Measurements from ENCODE around the gene MAST3. TPM values are rescaled to one million over a fixed set of nuclear protein-coding genes. Genes with fewer than 3 reads are reported as not detected.

The MAST3 gene
- total RNA-seq, 1 donor from 2014 or later: 13.4 TPM

DNA sequence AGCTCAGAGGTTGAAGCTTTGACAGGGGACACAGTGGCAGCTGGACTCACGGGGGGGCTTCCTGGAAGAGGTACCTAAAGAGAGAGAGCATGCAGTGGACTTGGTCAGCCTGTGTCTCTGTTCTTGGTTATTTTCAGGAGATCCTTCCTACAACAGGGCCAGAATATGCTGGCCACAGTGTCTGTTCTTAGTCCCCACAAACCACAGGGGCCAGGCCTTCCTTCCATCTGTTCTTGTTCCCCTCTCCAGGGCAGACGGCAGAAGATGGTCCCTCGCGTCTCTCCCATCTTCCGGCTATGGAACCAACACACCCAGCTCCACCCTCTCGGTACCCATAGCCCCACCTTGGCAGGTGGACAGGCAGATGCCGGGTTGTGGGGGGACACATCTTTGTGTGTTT lies 24.8 kb downstream of the MAST3 start:
- TF ChIP-seq, protein P1, sequence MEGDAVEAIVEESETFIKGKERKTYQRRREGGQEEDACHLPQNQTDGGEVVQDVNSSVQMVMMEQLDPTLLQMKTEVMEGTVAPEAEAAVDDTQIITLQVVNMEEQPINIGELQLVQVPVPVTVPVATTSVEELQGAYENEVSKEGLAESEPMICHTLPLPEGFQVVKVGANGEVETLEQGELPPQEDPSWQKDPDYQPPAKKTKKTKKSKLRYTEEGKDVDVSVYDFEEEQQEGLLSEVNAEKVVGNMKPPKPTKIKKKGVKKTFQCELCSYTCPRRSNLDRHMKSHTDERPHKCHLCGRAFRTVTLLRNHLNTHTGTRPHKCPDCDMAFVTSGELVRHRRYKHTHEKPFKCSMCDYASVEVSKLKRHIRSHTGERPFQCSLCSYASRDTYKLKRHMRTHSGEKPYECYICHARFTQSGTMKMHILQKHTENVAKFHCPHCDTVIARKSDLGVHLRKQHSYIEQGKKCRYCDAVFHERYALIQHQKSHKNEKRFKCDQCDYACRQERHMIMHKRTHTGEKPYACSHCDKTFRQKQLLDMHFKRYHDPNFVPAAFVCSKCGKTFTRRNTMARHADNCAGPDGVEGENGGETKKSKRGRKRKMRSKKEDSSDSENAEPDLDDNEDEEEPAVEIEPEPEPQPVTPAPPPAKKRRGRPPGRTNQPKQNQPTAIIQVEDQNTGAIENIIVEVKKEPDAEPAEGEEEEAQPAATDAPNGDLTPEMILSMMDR (conservative IDR thresholded peaks at IDR 0.05): no peak
- H3K27me3 Mint-ChIP-seq (ENCODE audit: low read depth): no peaks in the 10 kb centered on the region
- no peak for DNase-seq (ENCODE audit: low read depth, low spot score)
- no peaks in the 10 kb centered on the region for H3K9me3 Mint-ChIP-seq
- H3K36me3 Mint-ChIP-seq (ENCODE audit: low read depth): no peaks in the 10 kb centered on the region
- no peak overlapping the region for H3K4me3 Mint-ChIP-seq
- peaks cover 22% of the 10 kb centered on the region for H3K4me1 Mint-ChIP-seq
- no peak overlapping the region for H3K27ac Mint-ChIP-seq (ENCODE audit: unreplicated experiment)

DNA sequence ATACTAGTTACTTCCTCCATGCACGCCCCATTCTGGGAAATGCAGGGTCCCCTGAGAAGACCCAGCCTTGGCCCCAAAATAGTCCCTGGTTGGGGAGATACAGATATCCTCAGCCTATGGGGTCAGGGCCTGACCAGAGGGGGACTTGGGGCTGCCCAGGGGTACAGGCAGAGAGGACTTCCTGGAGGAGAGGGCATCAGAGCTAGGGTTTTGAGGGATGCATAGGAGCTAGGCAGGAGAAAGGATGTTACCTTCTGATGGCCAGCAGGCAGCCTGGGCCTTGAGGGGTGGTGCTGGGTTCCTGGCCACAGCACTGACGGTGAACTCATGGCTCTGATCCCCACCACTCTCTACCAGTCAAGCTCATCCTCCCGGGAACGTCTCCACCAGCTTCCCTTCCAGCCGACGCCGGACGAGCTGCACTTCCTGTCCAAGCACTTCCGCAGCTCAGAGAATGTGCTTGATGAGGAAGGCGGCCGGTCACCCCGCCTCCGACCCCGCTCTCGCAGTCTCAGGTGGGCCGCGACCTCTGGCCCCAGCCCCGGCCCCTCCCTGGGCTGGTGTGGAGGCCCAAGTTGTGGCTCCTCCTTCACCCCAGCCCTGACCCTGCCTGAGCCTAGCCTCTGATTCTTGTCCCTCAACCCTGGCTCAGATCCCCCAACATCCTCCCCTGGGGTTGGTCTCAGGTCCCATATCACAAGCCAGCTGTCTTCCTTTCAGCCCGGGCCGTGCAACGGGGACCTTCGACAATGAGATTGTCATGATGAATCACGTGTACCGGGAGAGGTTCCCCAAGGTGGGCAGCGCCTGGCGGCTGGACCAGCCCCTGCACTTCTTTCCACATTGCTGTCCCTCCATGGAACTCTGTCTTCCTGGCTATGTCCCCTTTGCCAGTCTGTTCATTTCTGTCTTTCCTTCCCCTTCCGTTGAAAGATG lies 25.6 kb downstream of the MAST3 start:
- Mint-ChIP-seq H3K27me3 (ENCODE audit: low read depth) (no peaks in the 10 kb centered on the region), H3K36me3 (ENCODE audit: low read depth) (no peaks in the 10 kb centered on the region), H3K4me3 (no peak overlapping the region), H3K27ac (ENCODE audit: unreplicated experiment) (no peak overlapping the region), H3K9me3 (no peaks in the 10 kb centered on the region), H3K4me1 (peaks cover 19% of the 10 kb centered on the region)
- DNase-seq (ENCODE audit: low read depth, low spot score): no peak
- TF ChIP-seq, protein P1 (conservative IDR thresholded peaks at IDR 0.05): no peak

DNA sequence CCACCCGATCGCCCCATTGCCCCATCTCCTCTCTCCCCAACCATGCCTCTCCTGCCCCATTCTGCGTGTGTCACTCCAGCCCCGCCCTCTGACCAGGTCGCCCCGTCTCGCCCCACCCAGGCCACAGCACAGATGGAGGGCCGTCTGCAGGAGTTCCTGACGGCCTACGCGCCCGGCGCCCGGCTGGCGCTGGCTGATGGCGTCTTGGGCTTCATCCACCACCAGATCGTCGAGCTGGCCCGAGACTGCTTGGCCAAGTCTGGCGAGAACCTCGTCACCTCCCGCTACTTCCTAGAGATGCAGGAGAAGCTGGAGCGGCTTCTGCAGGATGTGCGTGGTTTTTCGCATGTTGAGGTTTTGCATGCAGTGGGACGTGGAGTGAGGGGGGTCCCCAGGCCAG lies 26.2 kb downstream of the MAST3 start:
- no peak for DNase-seq (ENCODE audit: low read depth, low spot score)
- H3K9me3 Mint-ChIP-seq: no peaks in the 10 kb centered on the region
- peaks cover 14% of the 10 kb centered on the region for H3K4me1 Mint-ChIP-seq
- no peak overlapping the region for H3K27ac Mint-ChIP-seq (ENCODE audit: unreplicated experiment)
- H3K36me3 Mint-ChIP-seq (ENCODE audit: low read depth): no peaks in the 10 kb centered on the region
- H3K27me3 Mint-ChIP-seq (ENCODE audit: low read depth): no peaks in the 10 kb centered on the region
- TF ChIP-seq, protein P1 (conservative IDR thresholded peaks at IDR 0.05): no peak
- H3K4me3 Mint-ChIP-seq: no peak overlapping the region

DNA sequence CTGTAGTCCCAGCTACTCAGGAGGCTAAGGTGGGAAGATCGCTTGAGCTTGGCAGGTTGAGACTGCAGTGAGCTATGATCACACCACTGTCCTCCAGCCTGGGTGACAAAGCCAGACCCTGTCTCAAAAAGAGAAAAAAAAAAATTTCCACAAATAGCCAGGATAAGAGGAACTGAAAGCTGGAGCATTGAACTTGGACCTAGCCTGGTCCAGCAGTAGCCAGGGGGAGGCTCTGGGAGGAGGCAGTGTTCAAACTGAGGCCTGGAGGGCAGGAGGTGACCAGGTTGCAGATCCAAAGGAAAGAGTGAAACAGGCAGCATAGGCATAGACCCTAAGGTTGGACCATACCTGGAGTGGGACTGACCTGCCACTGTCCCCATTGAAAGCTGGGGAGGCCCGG lies 28.5 kb downstream of the MAST3 start:
- Mint-ChIP-seq H3K36me3 (ENCODE audit: low read depth) (no peaks in the 10 kb centered on the region), H3K27me3 (ENCODE audit: low read depth) (no peaks in the 10 kb centered on the region), H3K4me3 (no peak overlapping the region), H3K4me1 (no peaks in the 10 kb centered on the region), H3K27ac (ENCODE audit: unreplicated experiment) (no peak overlapping the region), H3K9me3 (no peaks in the 10 kb centered on the region)
- no peak for DNase-seq (ENCODE audit: low read depth, low spot score)
- TF ChIP-seq, protein P1 (conservative IDR thresholded peaks at IDR 0.05): no peak

DNA sequence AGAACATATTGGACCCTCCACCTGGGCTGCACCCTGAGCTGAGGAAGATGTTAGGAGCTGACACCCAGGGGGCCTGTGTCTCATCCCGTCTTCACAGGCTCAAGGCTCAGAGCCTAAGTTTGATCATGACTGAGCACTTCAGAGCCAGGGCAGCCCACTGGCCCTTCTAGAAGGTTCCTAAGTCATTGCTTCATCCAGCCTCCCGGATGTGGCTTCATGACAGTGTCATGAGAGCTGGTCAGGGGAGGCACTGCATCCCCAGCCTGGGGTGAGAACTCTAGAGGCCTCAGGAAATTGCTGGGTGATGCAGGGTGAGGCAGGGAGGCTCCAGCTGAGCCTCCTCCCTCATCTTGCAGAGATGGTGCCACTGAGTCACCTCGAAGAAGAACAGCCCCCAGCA lies 30.5 kb downstream of the MAST3 start:
- Mint-ChIP-seq H3K27me3 (ENCODE audit: low read depth) (no peaks in the 10 kb centered on the region), H3K27ac (ENCODE audit: unreplicated experiment) (no peak overlapping the region), H3K9me3 (no peaks in the 10 kb centered on the region), H3K36me3 (ENCODE audit: low read depth) (peaks cover 4% of the 10 kb centered on the region), H3K4me1 (no peaks in the 10 kb centered on the region), H3K4me3 (no peak overlapping the region)
- DNase-seq (ENCODE audit: low read depth, low spot score): no peak
- TF ChIP-seq, protein P1 (conservative IDR thresholded peaks at IDR 0.05): no peak
